ENCODE measurements around the gene RWDD4. TPM values are rescaled to one million over a fixed set of nuclear protein-coding genes. Genes with fewer than 3 reads are reported as not detected.

The RWDD4 gene
- total RNA-seq, 2 experiments from 2014 or later: 20.4 to 26.4 TPM

DNA sequence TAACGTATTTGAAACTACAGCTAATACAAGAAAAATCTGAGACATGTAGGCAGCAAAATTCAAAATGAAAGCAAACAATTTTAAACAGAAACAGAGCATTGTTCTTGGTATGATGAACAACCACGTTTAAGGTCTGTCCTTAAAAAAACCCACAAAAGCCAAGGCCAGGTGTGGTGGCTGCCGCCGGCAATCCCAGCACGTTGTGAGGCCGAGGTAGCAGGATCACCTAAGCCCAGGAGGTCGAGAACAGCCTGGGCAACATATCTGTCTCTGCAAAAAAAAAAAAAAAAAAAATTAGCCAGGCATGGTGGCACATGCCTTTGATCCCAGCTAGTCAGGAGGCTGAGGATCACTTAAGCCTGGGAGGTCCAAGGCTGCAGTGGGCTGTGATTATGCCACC, 13.7 kb downstream of the RWDD4 start:
- no peaks in the 10 kb centered on the region for H3K79me2 ChIP-seq (ENCODE audit: insufficient read depth, low read depth, low read length)
- TF ChIP-seq, protein P1, sequence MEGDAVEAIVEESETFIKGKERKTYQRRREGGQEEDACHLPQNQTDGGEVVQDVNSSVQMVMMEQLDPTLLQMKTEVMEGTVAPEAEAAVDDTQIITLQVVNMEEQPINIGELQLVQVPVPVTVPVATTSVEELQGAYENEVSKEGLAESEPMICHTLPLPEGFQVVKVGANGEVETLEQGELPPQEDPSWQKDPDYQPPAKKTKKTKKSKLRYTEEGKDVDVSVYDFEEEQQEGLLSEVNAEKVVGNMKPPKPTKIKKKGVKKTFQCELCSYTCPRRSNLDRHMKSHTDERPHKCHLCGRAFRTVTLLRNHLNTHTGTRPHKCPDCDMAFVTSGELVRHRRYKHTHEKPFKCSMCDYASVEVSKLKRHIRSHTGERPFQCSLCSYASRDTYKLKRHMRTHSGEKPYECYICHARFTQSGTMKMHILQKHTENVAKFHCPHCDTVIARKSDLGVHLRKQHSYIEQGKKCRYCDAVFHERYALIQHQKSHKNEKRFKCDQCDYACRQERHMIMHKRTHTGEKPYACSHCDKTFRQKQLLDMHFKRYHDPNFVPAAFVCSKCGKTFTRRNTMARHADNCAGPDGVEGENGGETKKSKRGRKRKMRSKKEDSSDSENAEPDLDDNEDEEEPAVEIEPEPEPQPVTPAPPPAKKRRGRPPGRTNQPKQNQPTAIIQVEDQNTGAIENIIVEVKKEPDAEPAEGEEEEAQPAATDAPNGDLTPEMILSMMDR (conservative IDR thresholded peaks at IDR 0.05; ENCODE audit: low read length): no peak
- TF ChIP-seq EZH2phosphoT487 (IDR thresholded peaks at IDR 0.05; ENCODE audit: borderline replicate concordance, low read depth, low read length): no peak
- H3K4me1 ChIP-seq (ENCODE audit: insufficient read depth, low read length, poor library complexity, severe bottlenecking): no peaks in the 10 kb centered on the region
- CTCF ChIA-PET (ENCODE audit: unreplicated experiment): no interaction called here
- no peak overlapping the region for H3K27ac ChIP-seq (ENCODE audit: low read depth, low read length, poor library complexity, severe bottlenecking)
- H2AFZ ChIP-seq (ENCODE audit: low read length): no peak overlapping the region
- H4K20me1 ChIP-seq (ENCODE audit: insufficient read depth, low read length): no peaks in the 10 kb centered on the region
- H3K36me3 ChIP-seq (ENCODE audit: insufficient read depth, low read length): peaks cover 79% of the 10 kb centered on the region
- no peak for DNase-seq (ENCODE audit: low spot score)
- POLR2A ChIA-PET: no interaction called here
- H3K9me3 ChIP-seq (ENCODE audit: low read length): no peaks in the 10 kb centered on the region
- H3K4me2 ChIP-seq (ENCODE audit: low read length): no peak overlapping the region
- no peak overlapping the region for H3K4me3 ChIP-seq (ENCODE audit: low read depth, low read length, poor library complexity, severe bottlenecking)
- no peaks in the 10 kb centered on the region for H3K9me2 ChIP-seq (ENCODE audit: insufficient read depth, low read length)
- no TSS peak for BruUV-seq (replicated peaks)
- intact Hi-C loops (cut with micrococcal nuclease; ENCODE audit: unreplicated experiment): no loop called here

- Histone ChIP-seq H2AFZ (ENCODE audit: low read length) (no peak overlapping the region), H4K20me1 (ENCODE audit: insufficient read depth, low read length) (no peaks in the 10 kb centered on the region), H3K4me1 (ENCODE audit: insufficient read depth, low read length, poor library complexity, severe bottlenecking) (no peaks in the 10 kb centered on the region), H3K27ac (ENCODE audit: low read depth, low read length, poor library complexity, severe bottlenecking) (no peak overlapping the region), H3K36me3 (ENCODE audit: insufficient read depth, low read length) (peaks cover 20% of the 10 kb centered on the region), H3K9me2 (ENCODE audit: insufficient read depth, low read length) (no peaks in the 10 kb centered on the region), H3K9me3 (ENCODE audit: low read length) (no peaks in the 10 kb centered on the region), H3K4me3 (ENCODE audit: low read depth, low read length, poor library complexity, severe bottlenecking) (no peak overlapping the region), H3K4me2 (ENCODE audit: low read length) (no peak overlapping the region), H3K79me2 (ENCODE audit: insufficient read depth, low read depth, low read length) (no peaks in the 10 kb centered on the region)
- CTCF ChIA-PET (ENCODE audit: unreplicated experiment): no interaction called here
- POLR2A ChIA-PET: no interaction called here
- intact Hi-C loops (cut with micrococcal nuclease; ENCODE audit: unreplicated experiment): no loop called here
- DNase-seq (ENCODE audit: low spot score): no peak
- TF ChIP-seq, protein P1 (conservative IDR thresholded peaks at IDR 0.05; ENCODE audit: low read length): no peak
- TF ChIP-seq EZH2phosphoT487 (IDR thresholded peaks at IDR 0.05; ENCODE audit: borderline replicate concordance, low read depth, low read length): no peak
- no TSS peak for BruUV-seq (replicated peaks)
Observed at GRCh38 chr4:183639291-183639690, 19.7 kb downstream of the RWDD4 start.

- Histone ChIP-seq H3K79me2 (ENCODE audit: insufficient read depth, low read depth, low read length) (no peaks in the 10 kb centered on the region), H2AFZ (ENCODE audit: low read length) (no peak overlapping the region), H4K20me1 (ENCODE audit: insufficient read depth, low read length) (no peaks in the 10 kb centered on the region), H3K4me3 (ENCODE audit: low read depth, low read length, poor library complexity, severe bottlenecking) (no peak overlapping the region), H3K4me2 (ENCODE audit: low read length) (no peak overlapping the region), H3K4me1 (ENCODE audit: insufficient read depth, low read length, poor library complexity, severe bottlenecking) (no peaks in the 10 kb centered on the region), H3K9me3 (ENCODE audit: low read length) (no peaks in the 10 kb centered on the region), H3K9me2 (ENCODE audit: insufficient read depth, low read length) (no peaks in the 10 kb centered on the region), H3K36me3 (ENCODE audit: insufficient read depth, low read length) (peaks cover 11% of the 10 kb centered on the region), H3K27ac (ENCODE audit: low read depth, low read length, poor library complexity, severe bottlenecking) (no peak overlapping the region)
- no peak for DNase-seq (ENCODE audit: low spot score)
- intact Hi-C loops (cut with micrococcal nuclease; ENCODE audit: unreplicated experiment): no loop called here
- BruUV-seq (replicated peaks): no TSS peak
- CTCF ChIA-PET (ENCODE audit: unreplicated experiment): no interaction called here
- POLR2A ChIA-PET: no interaction called here
- TF ChIP-seq, protein P1 (conservative IDR thresholded peaks at IDR 0.05; ENCODE audit: low read length): no peak
- TF ChIP-seq EZH2phosphoT487 (IDR thresholded peaks at IDR 0.05; ENCODE audit: borderline replicate concordance, low read depth, low read length): no peak
Observed at GRCh38 chr4:183638436-183638835, 20.5 kb downstream of the RWDD4 start.
